OCI-LY7 (cell line): ENCODE results near the gene AOC2.

Experiments
- EZH2phosphoT487 ChIP-seq: fragments of 200-600 bp; sonication (generic); IDR thresholded peaks from 2 replicates; pipeline ENCODE4 v1.6.1; 2018; ENCODE audit warnings: low read depth, borderline replicate concordance, mild to moderate bottlenecking, mixed run types, antibody characterized with exemption, low read length, moderate library complexity, mixed read lengths
- TF ChIP-seq, protein P1 (sequence below): fragments of 200-600 bp; sonication (generic); conservative IDR thresholded peaks from 2 replicates; pipeline ENCODE4 v1.5.1; 2014; ENCODE audit warnings: mild to moderate bottlenecking, antibody characterized with exemption, low read length, moderate library complexity, mixed read lengths

DNA sequence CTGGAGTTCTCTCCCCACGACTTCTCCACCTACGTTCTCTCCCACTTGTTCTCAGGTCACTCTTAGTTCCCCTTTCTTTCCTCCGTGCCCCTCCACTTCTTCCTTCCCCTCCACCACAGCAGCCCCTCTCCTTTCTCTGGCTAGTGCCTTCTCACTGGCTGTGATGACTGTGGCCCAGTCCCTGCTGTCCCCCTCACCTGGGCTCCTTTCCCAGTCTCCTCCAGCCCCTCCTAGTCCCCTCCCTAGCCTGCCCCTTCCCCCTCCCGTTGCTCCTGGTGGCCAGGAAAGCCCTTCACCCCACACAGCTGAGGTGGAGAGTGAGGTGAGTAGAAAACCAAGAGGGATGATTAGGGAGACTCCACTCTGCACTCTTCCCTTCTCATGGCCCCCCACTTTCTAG, 49.3 kb upstream of the AOC2 start:
- TF ChIP-seq, protein P1, sequence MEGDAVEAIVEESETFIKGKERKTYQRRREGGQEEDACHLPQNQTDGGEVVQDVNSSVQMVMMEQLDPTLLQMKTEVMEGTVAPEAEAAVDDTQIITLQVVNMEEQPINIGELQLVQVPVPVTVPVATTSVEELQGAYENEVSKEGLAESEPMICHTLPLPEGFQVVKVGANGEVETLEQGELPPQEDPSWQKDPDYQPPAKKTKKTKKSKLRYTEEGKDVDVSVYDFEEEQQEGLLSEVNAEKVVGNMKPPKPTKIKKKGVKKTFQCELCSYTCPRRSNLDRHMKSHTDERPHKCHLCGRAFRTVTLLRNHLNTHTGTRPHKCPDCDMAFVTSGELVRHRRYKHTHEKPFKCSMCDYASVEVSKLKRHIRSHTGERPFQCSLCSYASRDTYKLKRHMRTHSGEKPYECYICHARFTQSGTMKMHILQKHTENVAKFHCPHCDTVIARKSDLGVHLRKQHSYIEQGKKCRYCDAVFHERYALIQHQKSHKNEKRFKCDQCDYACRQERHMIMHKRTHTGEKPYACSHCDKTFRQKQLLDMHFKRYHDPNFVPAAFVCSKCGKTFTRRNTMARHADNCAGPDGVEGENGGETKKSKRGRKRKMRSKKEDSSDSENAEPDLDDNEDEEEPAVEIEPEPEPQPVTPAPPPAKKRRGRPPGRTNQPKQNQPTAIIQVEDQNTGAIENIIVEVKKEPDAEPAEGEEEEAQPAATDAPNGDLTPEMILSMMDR = no peak
- no peak for TF ChIP-seq EZH2phosphoT487
